Measurements from ENCODE around the gene UTP25.

Gene UTP25

GRCh38 chr1:209805875-209806760 is 21.7 kb upstream of the UTP25 start, which contains the start of gene IRF6:
Gene IRF6, minus strand, starts transcription at chr1:209806142. Its CDS starts 4,729 bp downstream, at chr1:209801413.
- DNase-seq = peak; percentile 68 to 85

- DNase-seq = no peak
Measured at GRCh38 chr1:209807509-209807908, 20.3 kb upstream of the UTP25 start.

GRCh38 chr1:209808059-209808581 is 19.7 kb upstream of the UTP25 start:
- DNase-seq = no peak

- no peak for DNase-seq
Measured at GRCh38 chr1:209809611-209810010, 18.2 kb upstream of the UTP25 start.

- no peak for DNase-seq
Measured at GRCh38 chr1:209810783-209811182, 17.0 kb upstream of the UTP25 start.

GRCh38 chr1:209813902-209814301 is 13.9 kb upstream of the UTP25 start:
- no peak for DNase-seq

GRCh38 chr1:209815490-209815889 is 12.3 kb upstream of the UTP25 start:
- peak in 1 of 2 donors; percentile 16 for DNase-seq

- no peak for DNase-seq
Measured at GRCh38 chr1:209815931-209816341, 11.8 kb upstream of the UTP25 start.

- no peak for DNase-seq
Measured at GRCh38 chr1:209816923-209817322, 10.8 kb upstream of the UTP25 start.

GRCh38 chr1:209817691-209818090 is 10.1 kb upstream of the UTP25 start:
- DNase-seq = no peak

- DNase-seq = no peak
Measured at GRCh38 chr1:209819058-209819457, 8.7 kb upstream of the UTP25 start.

- DNase-seq = no peak
Measured at GRCh38 chr1:209820986-209821385, 6.8 kb upstream of the UTP25 start.

GRCh38 chr1:209822706-209823105 is 5.1 kb upstream of the UTP25 start:
- no peak for DNase-seq

GRCh38 chr1:209823143-209824041 is 4.4 kb upstream of the UTP25 start:
- peak; percentile 22 to 68 for DNase-seq

GRCh38 chr1:209825591-209826434 is 2.0 kb upstream of the UTP25 start:
- no peak for DNase-seq

GRCh38 chr1:209829716-209830115 is 1.9 kb downstream of the UTP25 start:
- DNase-seq = no peak

- DNase-seq = no peak
Measured at GRCh38 chr1:209830722-209831121, 3.0 kb downstream of the UTP25 start.

- DNase-seq = no peak
Measured at GRCh38 chr1:209831615-209832014, 3.8 kb downstream of the UTP25 start.

- DNase-seq = no peak
Measured at GRCh38 chr1:209835782-209836298, 8.1 kb downstream of the UTP25 start.

- no peak for DNase-seq
Measured at GRCh38 chr1:209837671-209838070, 9.9 kb downstream of the UTP25 start.

- DNase-seq = no peak
Measured at GRCh38 chr1:209838537-209838936, 10.8 kb downstream of the UTP25 start.
